ENCODE results near the gene RHOH. TPM values are rescaled to one million over a fixed set of nuclear protein-coding genes. Genes with fewer than 3 reads are reported as not detected.

RHOH gene
- polyA plus RNA-seq, 10 donors: 0.07 to 6.5 (median 0.55) TPM

GRCh38 chr4:40187386-40187906 lies 9.4 kb upstream of the RHOH start:
- no peak for DNase-seq

DNA sequence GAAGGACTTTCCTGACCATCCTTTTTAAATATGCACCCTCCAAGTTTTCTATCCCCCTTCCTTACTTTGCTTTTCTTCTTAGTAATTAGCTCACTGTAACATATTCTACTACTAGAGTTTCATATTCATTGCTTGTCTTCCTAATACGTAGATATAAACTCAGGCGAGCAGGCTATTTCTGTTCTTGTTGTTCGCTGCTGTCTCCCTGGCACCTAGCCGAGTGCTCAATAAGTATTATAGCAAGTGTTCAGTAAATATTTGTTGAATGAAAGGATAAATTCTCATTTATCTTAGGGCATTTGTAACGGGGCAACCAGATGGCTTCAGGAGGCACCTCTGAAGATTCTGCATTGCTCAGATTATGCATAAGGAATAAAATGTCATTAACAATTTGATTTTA lies 6.8 kb upstream of the RHOH start:
- peak in 1 of 3 donors; percentile 56 for DNase-seq

GRCh38 chr4:40190465-40190864 lies 6.4 kb upstream of the RHOH start:
- no peak for DNase-seq

DNA sequence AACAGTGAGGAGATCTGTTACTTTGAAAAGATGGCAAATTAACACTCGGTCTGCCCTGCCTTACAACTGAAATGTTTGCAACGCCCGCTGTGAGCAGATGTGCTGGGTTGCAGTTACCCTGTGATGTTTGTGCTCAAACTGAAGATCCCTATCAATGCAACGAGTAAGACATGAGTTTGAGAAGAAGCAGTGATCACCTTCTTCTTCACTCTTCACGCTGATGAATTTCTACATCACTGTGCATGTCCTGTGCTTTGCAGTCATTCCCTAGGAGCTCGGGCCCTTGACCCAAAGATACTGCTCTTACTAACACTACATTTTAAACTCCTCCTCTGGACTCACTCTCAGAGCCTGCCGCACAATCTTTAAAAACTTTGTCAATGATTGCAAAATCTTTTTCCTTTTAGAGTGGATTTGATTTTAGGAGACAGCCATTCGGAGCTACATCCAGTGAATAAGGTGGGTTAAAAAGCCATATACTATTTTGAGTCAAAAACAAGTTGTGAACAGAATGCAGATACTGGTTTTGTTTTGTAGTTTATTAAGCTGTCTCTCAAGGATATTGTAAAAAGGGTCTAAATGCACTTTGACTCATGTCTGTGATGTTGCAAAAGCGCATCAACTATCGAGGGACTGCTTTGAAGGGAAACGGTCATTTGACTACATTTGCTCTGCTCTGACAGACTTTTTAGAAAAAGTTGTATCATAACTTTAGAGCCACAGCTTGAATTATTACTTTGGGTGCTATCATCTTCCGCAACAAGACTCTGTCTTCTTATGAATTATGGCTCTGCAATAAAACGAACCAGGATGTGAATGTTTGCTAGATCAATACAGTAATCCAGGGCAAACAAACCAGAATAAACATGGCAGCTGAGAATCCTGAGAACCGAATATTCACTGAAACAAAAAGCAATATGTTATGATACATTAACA lies 5.7 kb upstream of the RHOH start:
- no peak for DNase-seq

GRCh38 chr4:40192114-40193015 lies 4.5 kb upstream of the RHOH start:
- DNase-seq: no peak

GRCh38 chr4:40193016-40193571 lies 3.7 kb upstream of the RHOH start:
- no peak for DNase-seq

GRCh38 chr4:40193578-40193977 lies 3.3 kb upstream of the RHOH start:
- DNase-seq: no peak

DNA sequence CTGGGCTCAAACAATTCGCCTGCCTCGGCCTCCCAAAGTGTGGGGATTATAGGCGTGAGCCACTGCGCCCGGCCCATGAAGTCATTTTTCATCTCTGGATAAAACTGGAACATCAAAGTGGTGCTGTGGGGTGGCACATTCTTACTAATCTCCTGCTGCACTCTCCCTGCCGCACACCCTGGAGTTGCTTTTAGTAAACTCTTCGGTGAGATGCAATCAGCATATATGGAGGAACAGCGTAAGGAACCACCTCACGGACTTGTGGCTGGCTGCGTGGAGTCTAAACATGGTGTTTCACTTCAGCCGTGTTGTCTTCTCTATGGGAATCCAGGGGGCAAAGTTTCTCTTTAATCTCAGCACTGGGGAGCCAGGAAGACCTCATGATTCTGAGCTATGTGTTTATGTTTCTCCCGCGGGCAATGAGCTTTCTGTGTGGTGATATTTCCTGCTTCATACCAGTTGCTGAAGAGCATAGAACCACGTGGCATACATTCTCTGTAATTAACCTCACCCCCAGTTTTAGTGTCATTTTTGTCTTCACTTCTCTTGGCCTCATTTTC lies 2.1 kb upstream of the RHOH start:
- no peak for DNase-seq

- no peak for DNase-seq
These were observed 1.4 kb upstream of the RHOH start for GRCh38 chr4:40195182-40196177.

- no peak for DNase-seq
These were observed 559 bp upstream of the RHOH start for GRCh38 chr4:40196272-40196671.

DNA sequence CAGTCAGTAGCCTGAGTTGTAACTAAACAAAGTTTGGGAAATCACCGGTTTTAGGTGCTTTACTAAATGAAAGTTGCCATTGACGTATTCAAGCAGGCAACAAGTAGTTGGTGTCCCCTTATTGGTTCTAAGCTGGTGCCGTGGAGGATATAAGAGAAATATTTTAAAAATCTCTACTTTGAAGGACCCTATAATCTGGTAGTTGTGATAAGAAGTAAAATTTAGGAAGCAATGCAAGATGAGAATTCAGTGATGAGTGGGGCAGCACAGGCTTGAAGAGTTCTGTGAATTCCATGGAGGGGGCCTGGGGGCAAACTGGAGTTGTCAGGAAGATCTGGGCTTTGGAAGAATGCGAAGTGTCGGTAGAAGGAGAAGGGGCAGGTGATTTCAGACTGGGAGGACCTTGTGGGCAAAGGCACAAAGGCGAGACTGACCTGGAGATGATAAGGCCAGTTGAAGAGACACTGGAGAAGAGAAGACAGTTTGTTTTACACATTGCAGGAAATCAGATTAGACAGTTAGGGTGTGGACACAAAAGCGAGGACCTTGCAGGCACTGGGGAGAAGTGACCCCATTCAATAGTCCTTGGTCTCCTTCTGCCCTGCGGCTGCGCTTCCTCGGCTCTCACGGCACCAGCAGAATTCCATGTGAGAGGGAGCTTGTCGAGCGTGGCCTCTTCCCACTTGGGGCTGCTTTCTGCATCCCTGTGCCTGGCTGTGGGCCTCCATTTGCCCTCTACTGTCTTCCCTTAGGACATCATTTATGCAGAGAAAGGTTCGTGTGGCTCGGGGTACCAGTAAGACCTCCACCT lies 1.3 kb downstream of the RHOH start:
- DNase-seq: no peak

- no peak for DNase-seq
These were observed 2.4 kb downstream of the RHOH start for GRCh38 chr4:40199179-40199670.

- no peak for DNase-seq
These were observed 3.4 kb downstream of the RHOH start for GRCh38 chr4:40199999-40200874.

DNA sequence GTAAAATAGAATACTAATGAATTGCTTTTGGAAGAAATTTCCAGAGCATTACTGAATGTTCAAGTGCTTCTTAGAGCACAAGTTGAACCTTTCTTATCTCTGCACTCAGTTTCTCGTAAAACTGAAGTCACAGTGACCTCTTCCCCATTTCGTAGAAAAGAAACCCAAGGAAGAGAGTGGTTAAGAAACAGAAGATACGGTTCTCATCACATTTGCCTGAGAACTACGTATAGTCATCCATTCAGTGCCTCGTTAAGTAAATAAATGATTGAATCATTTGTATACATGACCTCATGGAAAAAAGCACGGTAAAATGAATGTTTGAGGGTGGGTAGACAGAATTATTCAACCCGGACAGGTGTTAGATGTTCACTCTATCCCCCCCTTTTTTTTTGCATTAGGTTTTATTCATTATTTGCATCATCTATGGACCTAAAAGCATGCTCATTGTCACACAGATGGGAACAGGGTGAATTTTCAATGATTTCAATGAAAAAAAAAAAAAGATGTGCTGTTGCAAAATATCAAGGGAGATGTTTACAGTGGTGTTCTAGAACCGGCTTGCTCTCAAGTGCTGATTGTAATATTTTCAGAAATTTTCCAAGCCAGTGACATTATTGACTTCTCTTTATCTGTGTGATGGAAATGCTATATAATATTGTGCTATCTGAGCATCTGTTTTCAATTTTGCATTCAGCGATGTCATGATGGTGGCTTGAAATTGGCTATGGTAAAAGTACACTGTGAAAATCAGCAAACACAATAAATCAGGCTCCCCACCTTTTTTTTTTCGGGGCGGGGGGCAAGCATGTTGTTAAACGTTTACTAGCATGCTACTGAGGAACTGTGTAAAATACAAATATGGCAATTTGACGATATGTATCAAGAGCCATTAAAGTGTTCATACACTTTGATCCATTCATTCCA lies 4.3 kb downstream of the RHOH start:
- DNase-seq: no peak

- DNase-seq: no peak
These were observed 5.1 kb downstream of the RHOH start for GRCh38 chr4:40201898-40202297.

- no peak for DNase-seq
These were observed 5.6 kb downstream of the RHOH start for GRCh38 chr4:40202474-40202873.

All from muscle of back (tissue), 11 donors.